Measurements from ENCODE around the gene RLN3.

The RLN3 gene

DNA sequence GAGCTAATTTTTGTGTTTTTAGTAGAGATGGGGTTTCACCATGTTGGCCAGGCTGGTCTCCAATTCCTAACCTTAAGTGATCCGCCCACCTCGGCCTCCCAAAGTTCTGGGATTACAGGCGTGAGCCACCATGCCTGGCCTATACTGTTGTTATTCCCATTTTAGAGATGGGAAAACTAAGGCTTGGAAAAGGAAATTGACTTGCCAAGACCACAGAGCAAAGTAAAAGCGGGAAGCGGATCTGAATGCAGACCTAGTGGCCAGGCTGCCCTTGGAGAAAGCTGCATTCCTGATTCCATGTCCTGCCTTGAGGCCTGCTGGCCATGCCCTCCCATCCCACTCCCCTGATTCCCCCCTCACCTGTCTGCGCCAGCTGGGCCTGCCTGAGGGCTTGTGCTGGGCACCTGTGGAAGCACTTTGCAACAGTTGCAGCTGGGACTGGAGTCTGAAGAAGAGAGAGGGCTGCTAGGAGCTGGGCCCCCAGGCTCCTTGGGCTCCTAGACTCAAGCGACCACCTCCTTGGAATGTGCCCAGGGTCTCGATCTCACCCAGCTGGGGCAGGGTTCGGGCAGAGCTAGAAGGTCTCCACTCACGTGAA, 28.2 kb downstream of the RLN3 start:
- no peak for DNase-seq

DNA sequence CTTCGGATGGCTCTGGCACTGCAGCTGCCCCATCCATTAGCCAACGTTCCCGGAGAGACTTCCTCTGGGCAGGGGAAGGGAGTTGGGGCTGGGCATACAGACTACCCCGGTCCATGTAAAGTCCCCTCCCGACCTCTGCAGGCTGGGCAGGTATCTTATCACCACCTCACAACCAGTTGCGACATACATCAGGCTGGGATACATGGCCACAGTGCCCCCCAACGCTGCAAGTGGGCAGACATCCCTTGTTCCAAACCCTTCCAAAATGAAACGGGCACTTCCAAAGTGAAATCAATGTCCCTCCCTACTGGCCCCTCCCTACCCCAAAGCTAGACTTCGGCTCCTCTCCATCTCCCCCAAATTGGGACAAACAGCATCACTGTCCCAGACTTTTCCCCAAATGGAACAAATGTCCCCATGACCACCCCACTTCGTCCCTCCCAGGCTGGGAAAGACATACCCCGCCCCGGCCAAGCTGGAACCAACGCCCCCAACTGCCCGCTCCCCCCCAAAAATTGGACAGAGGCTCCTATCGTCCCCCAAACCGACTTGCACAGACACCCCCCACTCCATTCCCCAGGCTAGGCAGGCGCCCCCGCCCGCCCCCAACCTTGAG, 28.9 kb downstream of the RLN3 start:
- DNase-seq: no peak

DNA sequence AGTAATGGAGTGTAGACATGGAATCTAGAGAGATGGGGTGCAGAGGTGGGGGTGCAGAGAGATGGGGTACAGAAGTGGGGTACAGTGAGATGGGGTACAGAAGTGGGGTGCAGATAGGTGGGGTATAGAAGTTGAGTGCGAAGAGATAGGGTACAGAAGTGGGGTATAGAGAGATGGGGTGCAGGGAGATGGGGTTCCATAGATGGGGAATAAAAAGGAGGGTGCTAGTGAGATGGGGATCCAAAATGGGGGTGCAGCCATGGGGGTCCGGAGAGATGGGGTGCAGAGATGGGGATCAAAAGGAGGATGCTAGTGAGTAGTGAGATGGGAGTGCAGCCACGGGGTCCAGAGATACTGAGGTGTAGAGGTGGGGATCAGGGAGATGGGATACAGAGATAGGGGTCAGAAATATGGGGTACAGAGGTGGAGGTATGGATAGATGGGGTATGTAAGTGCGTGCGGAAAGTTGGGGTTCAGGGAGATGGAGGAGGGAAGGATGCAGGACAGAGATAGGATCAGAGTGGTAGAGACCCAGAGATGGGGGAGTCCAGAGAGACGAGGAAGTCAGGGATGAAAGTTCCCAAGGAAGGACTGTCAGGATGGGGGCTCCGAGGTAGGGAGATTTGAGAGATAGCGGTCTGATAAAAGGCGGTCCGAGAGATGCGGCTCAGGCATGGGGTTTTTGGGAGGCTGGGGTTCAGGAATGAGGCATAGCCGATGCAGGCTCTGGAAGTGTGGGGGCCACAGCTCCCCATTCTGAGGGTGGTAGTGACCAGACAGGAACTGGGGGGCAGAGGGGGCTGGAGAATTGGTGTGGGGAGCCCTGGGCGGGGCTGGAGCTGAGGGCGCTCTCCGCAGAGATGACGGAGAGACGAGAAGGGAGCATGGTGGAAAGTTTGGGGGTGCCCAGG, 30.5 kb downstream of the RLN3 start:
- no peak for DNase-seq

DNA sequence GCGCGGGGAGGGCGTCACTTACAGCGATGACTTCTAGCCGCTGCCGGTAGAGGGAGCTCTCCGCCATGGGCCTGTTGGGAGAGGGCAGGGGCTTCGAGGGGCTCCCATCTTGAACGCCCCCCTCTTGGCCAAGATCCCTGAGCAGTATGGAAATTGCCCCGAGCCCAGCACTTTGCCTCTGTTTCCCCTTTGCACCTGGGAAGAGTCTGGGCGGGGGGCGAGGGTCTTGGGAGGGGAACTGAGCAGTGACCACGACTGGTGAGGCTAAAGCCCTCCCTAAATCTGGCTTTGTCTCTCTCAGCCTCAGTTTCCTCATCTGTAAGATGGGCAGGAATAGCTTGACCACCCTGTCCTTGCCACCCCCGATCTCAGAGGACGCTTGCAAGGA, 31.1 kb downstream of the RLN3 start:
- no peak for DNase-seq

DNA sequence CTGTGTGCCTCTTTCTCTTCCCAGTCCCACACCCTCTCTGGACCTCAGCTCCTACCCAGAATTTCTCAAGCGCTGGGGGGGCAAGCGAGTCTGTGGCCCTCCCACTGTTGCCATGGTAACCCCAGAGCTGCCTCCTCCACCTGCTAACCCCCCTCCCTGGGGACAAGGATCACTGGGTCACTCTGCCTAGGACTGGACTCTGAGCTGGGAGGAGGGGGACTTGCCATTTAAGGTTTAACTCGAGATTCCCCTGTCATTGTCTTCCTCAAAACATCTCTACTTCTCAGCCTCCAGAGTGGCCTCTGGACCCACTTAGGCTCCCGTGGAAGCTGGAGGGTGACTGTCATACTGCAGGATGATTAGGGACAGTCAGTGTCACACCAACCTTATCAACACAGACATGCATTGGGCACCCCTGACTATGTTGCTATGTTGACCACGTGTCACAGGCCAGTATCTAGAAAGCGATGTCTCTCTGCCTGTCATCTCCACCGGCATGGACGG, 31.8 kb downstream of the RLN3 start:
- no peak for DNase-seq

DNA sequence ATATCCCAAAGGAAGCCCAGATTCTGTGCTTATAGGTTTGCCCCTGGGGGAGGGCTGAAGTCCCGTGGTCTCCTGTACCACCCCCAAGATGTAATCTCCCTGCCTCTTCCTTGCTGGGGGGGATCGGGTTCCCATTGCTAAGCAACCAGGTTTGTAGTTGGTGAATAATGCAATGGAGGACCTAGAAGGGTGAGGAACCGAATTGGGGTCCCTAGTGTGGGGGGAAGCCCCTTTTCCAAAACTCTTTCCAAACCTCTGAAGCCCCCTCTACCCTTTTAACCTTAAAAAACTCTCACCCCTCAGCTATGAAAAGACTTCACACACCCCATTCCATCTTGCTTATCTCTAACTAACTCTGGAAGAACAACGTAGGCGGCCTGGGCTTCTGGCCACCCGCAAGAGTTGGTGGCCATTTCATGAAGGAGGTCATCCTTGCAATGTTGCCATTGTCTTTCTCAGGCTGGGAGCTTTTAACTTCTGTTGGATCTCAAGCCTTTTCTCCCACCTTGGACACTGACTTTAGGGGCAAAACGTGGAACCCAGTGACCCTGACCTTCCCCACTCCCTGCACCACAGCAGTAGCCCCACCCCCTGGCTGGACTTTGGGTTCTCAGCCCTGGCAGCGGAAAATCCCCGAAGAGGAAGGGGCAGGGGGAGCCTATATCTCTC, 33.3 kb downstream of the RLN3 start:
- DNase-seq: no peak

DNA sequence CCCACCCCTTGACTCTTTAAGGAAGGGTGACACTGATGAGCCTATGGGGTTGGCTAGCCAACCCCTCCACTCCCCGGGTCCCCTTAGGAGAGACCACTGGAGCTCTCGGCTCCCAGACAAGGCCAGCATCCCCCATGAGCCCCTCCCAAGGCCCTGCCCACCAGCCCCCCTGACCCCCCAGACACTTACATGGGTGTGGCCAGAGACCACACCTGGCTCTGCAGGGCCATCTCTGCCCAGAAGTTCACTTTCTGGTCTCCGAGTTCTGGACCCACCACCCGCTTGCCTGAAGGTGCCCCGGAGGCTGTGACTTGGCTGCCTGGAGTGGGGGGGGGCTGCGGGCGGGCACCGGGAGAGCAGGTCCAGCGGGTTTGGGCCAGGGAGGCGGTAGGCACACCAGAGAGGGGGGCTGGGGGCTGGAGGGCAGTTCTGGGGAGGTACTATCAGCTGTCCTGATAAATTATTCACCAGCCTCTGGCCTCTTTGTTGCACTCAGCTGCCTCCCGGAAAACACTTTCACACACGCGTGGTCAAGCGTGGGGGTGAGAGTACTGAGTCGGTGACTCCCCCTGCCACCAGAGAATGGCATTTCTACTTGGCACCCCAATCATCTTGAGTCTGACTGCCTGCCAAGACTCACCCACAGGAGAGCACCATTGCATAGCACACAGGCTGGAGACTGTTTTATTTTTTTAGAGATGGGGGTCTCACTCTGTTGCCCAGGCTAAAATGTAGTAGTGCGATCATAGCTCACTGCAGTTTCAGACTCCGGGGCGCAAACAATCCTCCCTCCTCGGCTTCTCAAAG, 34.0 kb downstream of the RLN3 start, which contains the start of gene PALM3:
Gene PALM3 (minus strand): TSS at position 326 of the 807 bp plus-strand sequence. CDS start 96 bp downstream, at position 230.
- no peak for DNase-seq

DNA sequence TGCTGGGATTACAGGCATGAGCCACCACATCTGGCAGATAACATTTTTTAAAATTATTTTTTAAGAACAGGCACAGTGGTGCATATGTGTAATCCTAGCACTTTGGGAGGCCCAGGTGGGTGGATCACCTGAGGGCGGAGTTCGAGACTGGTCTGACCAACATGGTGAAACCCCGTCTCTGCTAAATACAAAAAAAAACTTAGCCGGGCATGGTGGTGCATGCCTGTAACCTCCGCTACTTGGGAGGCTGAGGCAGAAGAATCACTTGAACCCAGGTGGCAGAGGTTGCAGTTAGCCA, 34.6 kb downstream of the RLN3 start:
- no peak for DNase-seq

DNA sequence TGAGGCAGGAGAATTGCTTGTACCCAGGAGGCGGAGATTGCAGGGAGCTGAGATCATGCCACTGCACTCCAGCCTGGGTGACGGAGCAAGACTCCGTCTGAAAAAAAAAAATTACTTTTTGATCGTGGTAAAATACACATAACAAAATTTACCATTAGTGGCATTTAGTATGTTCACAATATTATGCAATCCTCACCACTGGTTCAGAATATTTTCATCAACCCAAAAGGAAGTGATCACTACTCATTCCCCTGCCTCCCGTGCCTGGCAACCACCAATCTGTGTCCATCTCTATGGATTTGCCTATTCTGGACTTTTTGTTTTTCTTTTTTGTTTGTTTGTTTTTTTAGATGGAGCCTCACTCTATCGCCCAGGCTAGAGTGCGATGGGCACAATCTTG, 35.2 kb downstream of the RLN3 start:
- no peak for DNase-seq

DNA sequence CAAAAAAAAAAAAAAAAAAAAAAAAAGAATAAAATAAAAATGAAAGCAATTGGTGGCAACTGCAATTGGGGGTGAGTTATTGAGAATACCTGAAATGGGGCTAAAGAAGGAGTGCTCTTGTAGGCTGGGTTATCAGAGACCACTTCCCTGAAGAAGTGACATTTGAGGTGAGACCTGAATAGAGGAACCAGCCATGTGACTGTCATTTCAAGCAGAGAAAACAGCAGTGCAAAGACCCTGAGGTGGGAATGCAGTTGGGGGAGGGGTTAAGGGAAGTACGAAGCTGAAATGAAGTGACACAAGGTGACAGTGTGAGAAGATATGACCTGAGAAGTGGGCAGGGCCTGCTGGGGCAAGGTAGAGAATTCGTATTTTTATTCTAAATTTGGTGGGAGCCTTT, 38.2 kb downstream of the RLN3 start:
- no peak for DNase-seq

DNA sequence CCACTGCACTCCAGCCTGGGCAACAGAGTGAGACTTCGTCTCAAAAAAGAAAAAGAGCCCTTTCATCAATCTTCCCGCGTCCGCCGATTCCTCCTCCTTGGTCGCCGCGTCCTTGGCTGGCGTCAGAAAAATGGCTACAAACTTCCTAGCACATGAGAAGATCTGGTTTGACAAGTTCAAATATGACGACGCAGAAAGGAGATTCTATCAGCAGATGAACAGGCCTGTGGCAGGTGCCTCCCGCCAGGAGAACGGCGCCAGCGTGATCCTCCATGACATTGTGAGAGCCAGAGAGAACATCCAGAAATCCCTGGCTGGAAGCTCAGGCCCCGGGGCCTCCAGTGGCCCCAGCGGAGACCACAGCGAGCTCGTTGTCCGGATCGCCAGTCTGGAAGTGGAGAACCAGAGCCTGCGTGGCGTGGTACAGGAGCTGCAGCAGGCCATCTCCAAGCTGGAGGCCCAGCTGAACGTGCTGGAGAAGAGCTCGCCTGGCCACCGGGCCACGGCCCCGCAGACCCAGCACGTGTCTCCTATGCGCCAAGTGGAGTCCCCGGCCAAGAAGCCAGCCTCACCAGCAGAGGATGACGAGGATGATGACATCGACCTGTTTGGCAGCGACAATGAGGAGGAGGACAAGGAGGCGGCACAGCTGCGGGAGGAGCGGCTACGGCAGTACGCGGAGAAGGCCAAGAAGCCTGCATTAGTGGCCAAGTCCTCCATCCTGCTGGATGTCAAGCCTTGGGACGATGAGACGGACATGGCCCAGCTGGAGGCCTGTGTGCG, 42.5 kb downstream of the RLN3 start:
- no peak for DNase-seq

DNA sequence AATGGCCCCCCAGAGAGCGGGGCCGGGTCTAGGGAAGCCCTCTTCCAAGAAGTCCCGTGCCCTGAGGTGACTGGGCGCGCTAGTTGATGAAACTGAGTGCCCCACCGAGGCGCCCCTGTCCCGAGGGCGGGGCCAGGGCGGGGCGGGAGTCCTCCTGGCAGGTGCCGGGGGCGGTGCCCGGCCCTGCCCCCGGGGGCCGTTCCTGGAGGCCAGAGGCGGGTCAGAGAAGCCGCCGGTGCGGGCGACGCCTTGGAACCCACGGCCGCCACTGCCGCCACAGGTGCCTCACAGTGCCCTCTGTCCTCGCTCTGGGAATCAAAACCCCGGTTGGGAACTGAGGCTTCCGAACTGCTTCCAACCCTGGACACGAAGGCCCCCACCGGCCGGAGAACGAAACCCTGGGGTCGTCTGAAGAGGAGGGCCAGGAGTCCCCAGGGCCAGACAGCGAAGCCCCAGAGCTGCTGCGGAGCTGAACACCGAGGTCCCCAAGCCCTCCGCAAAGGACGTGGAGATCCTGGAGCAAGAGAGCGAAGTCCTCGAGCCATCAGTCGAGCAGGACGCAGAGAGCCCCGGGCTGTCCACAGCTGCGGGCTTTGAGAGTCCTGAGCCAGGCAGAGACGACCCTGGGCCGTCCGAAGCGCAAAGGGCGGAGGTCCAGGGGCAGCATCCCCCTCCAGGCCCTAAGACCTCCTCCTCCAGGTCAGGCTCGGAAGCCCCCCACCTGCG, 44.8 kb downstream of the RLN3 start, which contains the start of gene MISP3:
Gene MISP3 (plus strand): TSS at position 252 of the 726 bp plus-strand sequence. CDS start 524 bp downstream, outside the sequence.
- DNase-seq: no peak

DNA sequence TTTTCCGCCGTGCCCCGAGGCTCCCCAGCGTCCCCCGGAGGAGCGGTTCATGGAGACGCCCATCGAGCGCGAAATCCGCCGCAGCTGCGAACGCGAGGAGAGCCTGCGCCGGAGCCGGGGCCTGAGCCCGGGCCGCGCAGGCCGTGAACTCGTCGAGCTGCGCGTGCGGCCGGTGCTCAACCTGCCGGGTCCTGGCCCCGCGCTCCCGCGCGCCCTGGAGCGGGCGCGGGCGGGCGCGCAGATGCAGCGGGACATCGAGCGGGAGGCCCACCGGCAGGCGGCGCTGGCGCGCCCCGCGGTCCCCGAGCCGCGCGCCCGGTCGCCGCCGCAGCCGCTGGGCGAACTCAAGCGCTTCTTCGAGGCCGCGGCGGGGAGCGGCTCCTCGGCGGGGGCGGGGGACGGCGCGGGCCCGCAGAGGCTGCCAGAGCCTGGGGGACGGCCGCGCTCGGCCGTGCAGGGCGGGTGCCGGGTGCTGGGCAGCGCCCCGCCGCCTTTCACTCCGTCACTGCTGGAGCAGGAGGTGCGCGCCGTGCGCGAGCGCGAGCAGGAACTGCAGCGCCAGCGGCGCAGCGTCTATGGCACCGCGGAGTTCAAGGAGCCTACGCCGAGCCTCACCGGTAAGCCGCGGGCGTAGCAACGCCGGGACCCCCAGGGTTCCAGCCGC, 45.4 kb downstream of the RLN3 start:
- peak; percentile 83 for DNase-seq

DNA sequence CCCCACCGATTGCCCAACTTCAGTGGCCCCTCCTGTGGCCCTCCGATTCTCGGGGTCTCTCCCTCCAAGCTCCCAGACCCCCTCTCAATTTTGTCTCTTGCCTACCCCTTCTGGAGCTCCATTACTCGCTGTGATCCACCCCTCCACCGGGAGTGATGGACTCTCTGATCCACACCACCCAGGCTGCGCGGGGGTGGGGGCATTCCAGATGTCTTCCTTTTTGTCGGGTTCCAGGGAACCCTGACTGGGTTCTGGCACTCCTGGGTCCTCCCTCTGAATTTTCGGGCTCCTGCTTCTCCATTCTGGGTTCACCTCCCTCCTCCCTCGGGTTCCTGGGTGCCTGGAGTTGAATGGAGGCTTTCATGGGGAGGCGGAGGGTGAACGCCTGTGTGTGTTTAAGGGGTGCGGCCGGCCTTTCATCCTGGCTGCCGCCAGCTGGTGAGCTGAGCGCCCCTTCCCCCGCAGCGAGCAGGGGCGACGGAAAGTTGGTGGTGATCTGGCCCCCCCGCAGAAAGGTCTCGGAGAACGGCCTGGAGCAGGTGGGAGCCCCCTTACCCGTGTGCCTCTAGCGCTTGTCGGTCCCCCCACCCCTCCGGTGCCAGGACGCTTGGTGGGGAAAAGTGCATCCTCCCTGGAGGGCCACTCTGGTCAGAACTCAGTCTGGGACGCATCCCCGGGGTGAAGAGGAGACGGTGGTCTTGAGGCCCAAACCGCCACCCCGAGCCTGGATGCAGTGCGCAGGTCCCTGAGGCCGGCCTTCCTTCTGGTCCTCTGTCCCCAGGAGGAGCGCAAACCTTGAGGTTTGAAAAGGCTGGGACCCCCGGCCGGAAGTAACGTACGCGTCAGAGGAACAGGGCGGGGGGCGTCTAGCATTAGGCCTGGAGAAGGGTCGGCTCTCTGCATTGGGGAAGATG, 46.2 kb downstream of the RLN3 start:
- DNase-seq: peak; percentile 39

DNA sequence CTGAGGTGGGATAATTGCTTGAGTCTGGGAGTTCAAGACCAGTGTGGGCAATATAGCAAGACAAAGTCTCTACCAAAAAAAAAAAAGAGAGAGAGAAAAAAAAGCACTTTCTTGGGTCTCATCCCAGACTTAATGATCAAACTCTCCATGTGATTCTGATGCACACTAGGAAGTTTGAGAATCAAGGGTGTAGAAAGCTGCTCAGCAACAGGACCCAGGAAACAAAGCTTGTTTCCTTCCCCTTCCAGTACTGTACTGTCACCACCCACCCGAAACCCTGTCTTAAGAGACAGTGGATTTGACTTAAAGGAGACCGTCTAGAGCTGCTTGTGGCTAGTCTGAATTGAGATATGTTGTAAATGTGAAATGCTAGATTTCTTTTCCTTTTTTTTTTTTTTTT, 50.5 kb downstream of the RLN3 start:
- no peak for DNase-seq
